Gastrocnemius medialis (tissue), 4 donors: ENCODE measurements around the gene PRKN.

ENCODE experiments used
- POLR2A ChIP-seq, 2 donors: fragments of 450-650 bp; IDR thresholded peaks; one replicate each; pipeline ENCODE4 v1.6.1; 2017; ENCODE audit warnings: antibody characterized with exemption in 2 of 2, mild to moderate bottlenecking in 2 of 2, moderate library complexity in 2 of 2
- TF ChIP-seq, protein P1 (sequence below), 5 experiments: fragments of 450-650 bp in 3 of 5; fragments of 200-600 bp in 2 of 5; sonication (generic) in 2 of 5; IDR thresholded peaks in 4 of 5; conservative IDR thresholded peaks in 1 of 5; 1 replicate in 4 of 5; 2 replicates in 1 of 5; pipeline ENCODE4 v1.5.1; 2016 to 2019; ENCODE audit warnings: antibody characterized with exemption in 5 of 5, mild to moderate bottlenecking in 3 of 5, moderate library complexity in 3 of 5

DNA sequence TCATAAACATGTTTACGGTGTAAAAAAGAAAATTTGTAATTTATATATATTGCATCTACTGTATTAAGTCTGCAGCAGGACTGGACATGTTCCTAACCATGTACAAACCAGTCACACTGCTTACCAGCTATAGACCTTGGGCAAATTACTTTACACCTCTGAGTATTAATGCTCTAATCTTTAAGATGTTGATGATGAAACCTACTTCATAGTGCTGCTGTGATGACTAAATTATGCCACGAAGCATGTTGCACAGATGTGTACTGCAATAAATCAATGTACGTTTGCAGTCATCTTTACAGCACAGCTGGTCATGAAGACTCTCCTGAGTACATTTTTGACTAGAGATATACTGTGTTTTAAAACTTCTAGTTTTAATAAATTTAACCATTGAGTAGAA, 42.6 kb downstream of the PRKN start:
- TF ChIP-seq POLR2A (IDR thresholded peaks at IDR 0.05), result no peak
- TF ChIP-seq, protein P1, sequence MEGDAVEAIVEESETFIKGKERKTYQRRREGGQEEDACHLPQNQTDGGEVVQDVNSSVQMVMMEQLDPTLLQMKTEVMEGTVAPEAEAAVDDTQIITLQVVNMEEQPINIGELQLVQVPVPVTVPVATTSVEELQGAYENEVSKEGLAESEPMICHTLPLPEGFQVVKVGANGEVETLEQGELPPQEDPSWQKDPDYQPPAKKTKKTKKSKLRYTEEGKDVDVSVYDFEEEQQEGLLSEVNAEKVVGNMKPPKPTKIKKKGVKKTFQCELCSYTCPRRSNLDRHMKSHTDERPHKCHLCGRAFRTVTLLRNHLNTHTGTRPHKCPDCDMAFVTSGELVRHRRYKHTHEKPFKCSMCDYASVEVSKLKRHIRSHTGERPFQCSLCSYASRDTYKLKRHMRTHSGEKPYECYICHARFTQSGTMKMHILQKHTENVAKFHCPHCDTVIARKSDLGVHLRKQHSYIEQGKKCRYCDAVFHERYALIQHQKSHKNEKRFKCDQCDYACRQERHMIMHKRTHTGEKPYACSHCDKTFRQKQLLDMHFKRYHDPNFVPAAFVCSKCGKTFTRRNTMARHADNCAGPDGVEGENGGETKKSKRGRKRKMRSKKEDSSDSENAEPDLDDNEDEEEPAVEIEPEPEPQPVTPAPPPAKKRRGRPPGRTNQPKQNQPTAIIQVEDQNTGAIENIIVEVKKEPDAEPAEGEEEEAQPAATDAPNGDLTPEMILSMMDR (IDR thresholded peaks at IDR 0.05 in 4 of 5, conservative IDR thresholded peaks at IDR 0.05 in 1 of 5), result no peak
